Eye (tissue), 1 donor: ENCODE measurements around the gene FMOD.

Experiments used
- DNase-seq: peaks from one replicate; pipeline ENCODE4 v3.0.0-alpha.2; 2015

Gene FMOD

GRCh38 chr1:203360547-203361185 lies 9.7 kb upstream of the FMOD start:
- peak; percentile 61 for DNase-seq

DNA sequence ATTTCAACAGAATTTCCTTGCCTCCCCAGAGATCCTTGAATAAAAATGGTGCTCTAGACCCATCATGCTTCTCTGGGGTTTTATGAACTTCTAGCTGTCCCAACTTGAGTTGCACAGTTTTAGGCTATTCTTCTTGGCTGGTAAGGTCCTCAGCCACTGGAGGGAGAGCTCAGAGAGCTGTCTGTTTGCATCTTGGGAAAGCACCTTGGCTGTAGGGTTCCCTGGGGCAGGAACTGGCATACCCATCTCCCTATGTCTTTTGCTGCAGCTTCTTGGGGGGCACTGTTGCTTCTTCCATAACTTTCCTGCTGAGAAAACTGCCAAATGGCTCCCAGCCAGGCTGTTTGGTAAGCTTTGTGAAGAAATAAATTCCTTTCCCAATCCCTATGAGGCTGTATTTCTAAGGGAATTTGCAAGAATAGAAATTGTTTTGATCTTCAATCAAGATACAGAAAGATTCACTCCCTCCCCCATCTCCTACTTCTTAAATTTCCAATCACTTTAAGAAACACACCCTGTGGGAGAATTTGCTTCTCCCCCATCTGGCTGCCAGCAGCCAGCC lies 8.2 kb upstream of the FMOD start:
- DNase-seq = no peak

GRCh38 chr1:203354246-203354645 lies 3.3 kb upstream of the FMOD start:
- DNase-seq = no peak

- no peak for DNase-seq
Measured at GRCh38 chr1:203353486-203353885, 2.6 kb upstream of the FMOD start.

GRCh38 chr1:203349773-203350524 lies 973 bp downstream of the FMOD start:
- no peak for DNase-seq

- DNase-seq = no peak
Measured at GRCh38 chr1:203349166-203349565, 1.8 kb downstream of the FMOD start.

GRCh38 chr1:203346769-203347102 lies 4.2 kb downstream of the FMOD start:
- no peak for DNase-seq

DNA sequence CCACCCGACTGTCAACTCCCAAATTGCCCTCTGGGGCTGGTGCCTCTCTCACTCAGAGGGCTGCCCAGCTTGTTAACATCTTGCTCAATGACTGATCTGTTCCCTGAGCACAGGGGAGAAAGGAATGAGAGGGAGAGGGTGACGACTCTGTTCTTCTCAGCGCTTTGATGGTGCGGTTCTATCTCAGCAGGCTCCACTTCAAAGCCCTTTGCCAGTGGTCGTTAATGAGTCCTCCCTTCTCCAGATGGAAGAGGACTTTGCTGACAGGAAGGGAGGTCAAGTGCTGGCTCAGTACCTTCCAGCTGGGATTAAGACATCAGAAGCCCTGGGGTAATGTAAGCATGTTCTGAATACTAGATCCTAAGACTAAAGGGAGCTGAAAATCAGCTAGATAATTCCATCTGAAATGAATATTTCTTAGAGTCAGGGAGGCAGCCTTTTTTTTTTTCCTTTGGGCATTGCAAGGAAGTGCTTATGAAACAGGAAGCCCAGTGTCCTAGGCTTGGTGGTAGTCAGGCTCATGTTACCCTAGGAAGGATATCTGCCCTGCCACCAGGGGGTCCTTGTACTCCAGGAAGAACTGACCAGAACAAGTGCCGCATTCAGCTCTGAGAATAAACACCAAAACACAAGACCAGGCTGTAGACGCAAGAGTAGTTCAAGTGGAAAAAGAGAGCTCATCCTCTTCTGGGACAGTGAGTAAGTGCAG lies 4.7 kb downstream of the FMOD start:
- peak; percentile 55 for DNase-seq

GRCh38 chr1:203343956-203344754 lies 6.8 kb downstream of the FMOD start:
- no peak for DNase-seq

GRCh38 chr1:203342192-203342940 lies 8.6 kb downstream of the FMOD start:
- peak; percentile 81 for DNase-seq

GRCh38 chr1:203340112-203340790 lies 10.7 kb downstream of the FMOD start:
- peak; percentile 93 for DNase-seq

- DNase-seq = peak; percentile 82
Measured at GRCh38 chr1:203338335-203339036, 12.4 kb downstream of the FMOD start.

GRCh38 chr1:203336097-203336496 lies 14.8 kb downstream of the FMOD start:
- no peak for DNase-seq

GRCh38 chr1:203335503-203335902 lies 15.4 kb downstream of the FMOD start:
- DNase-seq = no peak

- no peak for DNase-seq
Measured at GRCh38 chr1:203331224-203331623, 19.7 kb downstream of the FMOD start.

- DNase-seq = peak; percentile 78
Measured at GRCh38 chr1:203328714-203329122, 22.2 kb downstream of the FMOD start.

DNA sequence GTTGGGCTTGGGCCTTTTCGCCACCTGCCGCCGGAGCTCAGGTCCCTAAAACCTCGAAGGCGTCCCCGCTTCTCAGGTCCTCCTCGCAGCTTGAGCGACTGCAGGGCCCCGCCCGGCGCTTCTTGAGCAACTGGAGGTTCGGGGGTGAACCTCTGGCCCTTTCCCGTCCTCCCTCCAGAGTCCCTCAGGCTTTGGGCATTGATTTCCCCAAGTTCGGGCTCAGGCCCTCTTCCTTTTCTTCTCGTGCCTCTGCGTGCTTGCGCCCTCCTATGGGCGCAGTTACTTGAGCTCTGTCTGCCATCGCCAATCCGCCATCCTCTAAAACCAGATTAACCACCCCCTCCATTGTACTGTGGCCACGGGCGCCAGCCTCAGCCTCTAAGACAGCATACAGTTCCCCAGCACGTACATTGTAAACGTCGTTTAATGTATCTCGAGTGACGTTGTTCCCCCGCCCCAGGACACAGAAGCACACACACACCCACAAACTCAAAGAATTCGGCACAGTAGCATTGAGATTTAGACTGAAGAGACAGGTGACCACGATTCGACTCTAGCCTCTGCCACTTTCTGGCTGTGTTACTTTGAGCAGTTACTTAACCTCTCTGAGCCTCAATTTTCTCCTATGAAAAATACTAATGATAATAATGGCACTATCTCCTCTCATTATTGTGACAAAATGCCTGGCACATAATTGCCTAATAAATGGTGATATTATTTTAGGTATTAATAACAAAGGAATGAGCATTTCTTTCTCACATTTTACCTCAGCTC lies 23.1 kb downstream of the FMOD start:
- no peak for DNase-seq

GRCh38 chr1:203326830-203327683 lies 23.9 kb downstream of the FMOD start:
- DNase-seq = peak; percentile 97
